ENCODE measurements around the gene ESR1. TPM values are rescaled to one million over a fixed set of nuclear protein-coding genes. Genes with fewer than 3 reads are reported as not detected.

ESR1 gene
- total RNA-seq, 1 donor from 2014 or later: 0.05 TPM

DNA sequence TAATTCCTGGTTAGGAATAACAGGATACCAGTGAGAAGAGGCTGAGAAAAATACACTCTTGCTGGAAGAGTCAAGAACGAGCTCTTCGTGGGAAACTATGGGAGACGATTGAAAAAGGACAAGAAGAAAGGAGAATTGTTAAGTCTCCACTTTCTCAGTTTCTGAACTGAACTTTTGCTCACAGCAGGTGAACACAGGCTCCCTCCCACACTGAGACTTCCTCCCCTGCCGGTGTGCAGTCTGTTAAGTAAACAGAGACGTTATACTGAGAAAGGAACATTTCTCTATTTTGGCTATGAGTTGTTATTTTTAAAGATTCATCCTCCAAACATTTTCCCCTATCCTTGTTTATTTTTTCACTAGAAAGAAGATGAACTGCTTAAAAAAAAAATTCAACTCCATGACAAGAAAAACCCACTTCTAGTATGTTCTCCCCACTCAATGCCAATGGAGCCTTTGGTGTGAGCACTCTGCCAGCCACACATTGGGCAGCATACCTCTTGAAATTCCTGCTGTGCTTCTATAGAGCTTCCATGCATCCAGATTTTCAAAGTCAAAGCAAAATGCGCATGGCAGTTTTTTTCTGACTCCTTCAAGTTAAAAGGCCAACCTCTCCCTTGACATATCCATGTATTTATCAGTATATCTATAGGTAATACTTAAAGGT is 250.5 kb downstream of the ESR1 start:
- no peaks in the 10 kb centered on the region for H3K9me3 Mint-ChIP-seq (ENCODE audit: unreplicated experiment)
- no peaks in the 10 kb centered on the region for H3K27me3 ChIP-seq (ENCODE audit: insufficient read depth, low read length)
- H2AFZ ChIP-seq (ENCODE audit: low read depth, low read length): no peak overlapping the region
- H3K79me2 ChIP-seq (ENCODE audit: insufficient read depth, low read length): no peaks in the 10 kb centered on the region
- no peak overlapping the region for H3K9ac ChIP-seq (ENCODE audit: low read length)
- H3K4me2 ChIP-seq (ENCODE audit: low read length): no peak overlapping the region
- no peaks in the 10 kb centered on the region for H3K36me3 Mint-ChIP-seq (ENCODE audit: low read depth, unreplicated experiment)
- no peak overlapping the region for H3K27ac Mint-ChIP-seq (ENCODE audit: unreplicated experiment)
- H3K4me3 Mint-ChIP-seq (ENCODE audit: unreplicated experiment): no peak overlapping the region
- H3K4me1 ChIP-seq (ENCODE audit: insufficient read depth, low read length): no peaks in the 10 kb centered on the region
- peaks cover 3% of the 10 kb centered on the region for H3K27me3 Mint-ChIP-seq (ENCODE audit: low read depth, unreplicated experiment)
- H4K20me1 ChIP-seq (ENCODE audit: insufficient read depth, low read length): no peaks in the 10 kb centered on the region
- no peak overlapping the region for H3K4me3 ChIP-seq (ENCODE audit: insufficient read depth, low read depth, low read length)
- H3K36me3 ChIP-seq (ENCODE audit: insufficient read depth, low read length): no peaks in the 10 kb centered on the region
- H3K9me3 ChIP-seq (ENCODE audit: insufficient read depth, low read depth, low read length): no peaks in the 10 kb centered on the region
- peaks cover 2% of the 10 kb centered on the region for H3K4me1 Mint-ChIP-seq (ENCODE audit: low read depth, unreplicated experiment)
- FAIRE-seq (no peak), DNase-seq (ENCODE audit: low read depth) (no peak)
- no peak overlapping the region for H3K27ac ChIP-seq (ENCODE audit: low read depth, low read length)
- TF ChIP-seq EZH2 (IDR thresholded peaks at IDR 0.05; ENCODE audit: insufficient read depth, low read length): no peak
- TF ChIP-seq, protein P1, sequence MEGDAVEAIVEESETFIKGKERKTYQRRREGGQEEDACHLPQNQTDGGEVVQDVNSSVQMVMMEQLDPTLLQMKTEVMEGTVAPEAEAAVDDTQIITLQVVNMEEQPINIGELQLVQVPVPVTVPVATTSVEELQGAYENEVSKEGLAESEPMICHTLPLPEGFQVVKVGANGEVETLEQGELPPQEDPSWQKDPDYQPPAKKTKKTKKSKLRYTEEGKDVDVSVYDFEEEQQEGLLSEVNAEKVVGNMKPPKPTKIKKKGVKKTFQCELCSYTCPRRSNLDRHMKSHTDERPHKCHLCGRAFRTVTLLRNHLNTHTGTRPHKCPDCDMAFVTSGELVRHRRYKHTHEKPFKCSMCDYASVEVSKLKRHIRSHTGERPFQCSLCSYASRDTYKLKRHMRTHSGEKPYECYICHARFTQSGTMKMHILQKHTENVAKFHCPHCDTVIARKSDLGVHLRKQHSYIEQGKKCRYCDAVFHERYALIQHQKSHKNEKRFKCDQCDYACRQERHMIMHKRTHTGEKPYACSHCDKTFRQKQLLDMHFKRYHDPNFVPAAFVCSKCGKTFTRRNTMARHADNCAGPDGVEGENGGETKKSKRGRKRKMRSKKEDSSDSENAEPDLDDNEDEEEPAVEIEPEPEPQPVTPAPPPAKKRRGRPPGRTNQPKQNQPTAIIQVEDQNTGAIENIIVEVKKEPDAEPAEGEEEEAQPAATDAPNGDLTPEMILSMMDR (IDR thresholded peaks at IDR 0.05; ENCODE audit: insufficient read depth, low read depth, low read length): no peak

DNA sequence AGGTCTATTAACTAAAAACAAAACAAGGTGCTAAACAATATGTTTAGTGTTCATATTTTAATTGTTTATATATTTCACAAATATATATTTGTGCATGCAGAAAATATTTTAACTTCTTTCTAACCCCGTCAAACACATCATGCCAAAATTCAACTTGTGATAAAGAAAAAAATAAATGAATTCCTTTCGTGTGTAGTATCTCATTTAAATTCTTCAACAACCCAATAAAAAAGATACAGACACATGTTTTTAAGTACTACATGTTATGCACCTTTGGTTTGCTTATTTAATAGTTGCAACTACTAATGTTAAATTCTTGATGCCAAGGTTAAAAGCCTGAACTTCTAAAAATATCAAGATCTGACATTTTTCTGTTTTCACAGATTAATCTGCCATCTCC is 252.4 kb downstream of the ESR1 start:
- Histone ChIP-seq H3K9ac (ENCODE audit: low read length) (no peak overlapping the region), H2AFZ (ENCODE audit: low read depth, low read length) (no peak overlapping the region), H3K36me3 (ENCODE audit: insufficient read depth, low read length) (no peaks in the 10 kb centered on the region), H3K4me3 (ENCODE audit: insufficient read depth, low read depth, low read length) (no peak overlapping the region), H3K79me2 (ENCODE audit: insufficient read depth, low read length) (no peaks in the 10 kb centered on the region), H3K27me3 (ENCODE audit: insufficient read depth, low read length) (no peaks in the 10 kb centered on the region), H3K4me1 (ENCODE audit: insufficient read depth, low read length) (no peaks in the 10 kb centered on the region), H3K4me2 (ENCODE audit: low read length) (no peak overlapping the region), H3K27ac (ENCODE audit: low read depth, low read length) (no peak overlapping the region), H4K20me1 (ENCODE audit: insufficient read depth, low read length) (no peaks in the 10 kb centered on the region), H3K9me3 (ENCODE audit: insufficient read depth, low read depth, low read length) (no peaks in the 10 kb centered on the region)
- no peak for TF ChIP-seq EZH2 (IDR thresholded peaks at IDR 0.05; ENCODE audit: insufficient read depth, low read length)
- TF ChIP-seq, protein P1 (IDR thresholded peaks at IDR 0.05; ENCODE audit: insufficient read depth, low read depth, low read length): no peak
- no peaks in the 10 kb centered on the region for H3K36me3 Mint-ChIP-seq (ENCODE audit: low read depth, unreplicated experiment)
- H3K4me3 Mint-ChIP-seq (ENCODE audit: unreplicated experiment): no peak overlapping the region
- DNase-seq (ENCODE audit: low read depth) (no peak), FAIRE-seq (no peak)
- no peak overlapping the region for H3K27ac Mint-ChIP-seq (ENCODE audit: unreplicated experiment)
- peaks cover 4% of the 10 kb centered on the region for H3K4me1 Mint-ChIP-seq (ENCODE audit: low read depth, unreplicated experiment)
- H3K27me3 Mint-ChIP-seq (ENCODE audit: low read depth, unreplicated experiment): peaks cover 6% of the 10 kb centered on the region
- peaks cover 1% of the 10 kb centered on the region for H3K9me3 Mint-ChIP-seq (ENCODE audit: unreplicated experiment)

DNA sequence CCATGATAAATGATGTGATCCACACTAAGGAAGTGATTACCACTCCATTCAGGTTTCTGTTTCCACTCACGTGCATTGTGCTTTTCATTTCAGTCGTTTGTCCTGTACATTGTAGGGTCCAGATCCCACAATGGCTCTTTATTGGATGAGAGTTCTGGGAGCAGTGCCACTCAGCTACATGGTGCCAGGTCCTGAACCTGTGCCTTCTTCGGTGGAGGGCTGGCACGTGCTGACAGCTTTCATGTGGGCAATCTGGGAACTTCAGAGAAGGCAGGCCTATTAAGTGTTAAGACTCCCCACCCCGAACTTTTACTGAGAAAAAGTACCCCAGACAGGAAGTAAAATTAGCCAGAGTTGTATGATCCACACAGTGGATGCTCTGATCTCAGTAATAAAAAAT is 255.0 kb downstream of the ESR1 start:
- Histone ChIP-seq H3K79me2 (ENCODE audit: insufficient read depth, low read length) (no peaks in the 10 kb centered on the region), H2AFZ (ENCODE audit: low read depth, low read length) (no peak overlapping the region), H3K9ac (ENCODE audit: low read length) (no peak overlapping the region), H3K4me3 (ENCODE audit: insufficient read depth, low read depth, low read length) (no peak overlapping the region), H4K20me1 (ENCODE audit: insufficient read depth, low read length) (no peaks in the 10 kb centered on the region), H3K4me1 (ENCODE audit: insufficient read depth, low read length) (no peaks in the 10 kb centered on the region), H3K27ac (ENCODE audit: low read depth, low read length) (no peak overlapping the region), H3K36me3 (ENCODE audit: insufficient read depth, low read length) (no peaks in the 10 kb centered on the region), H3K9me3 (ENCODE audit: insufficient read depth, low read depth, low read length) (no peaks in the 10 kb centered on the region), H3K4me2 (ENCODE audit: low read length) (no peak overlapping the region), H3K27me3 (ENCODE audit: insufficient read depth, low read length) (no peaks in the 10 kb centered on the region)
- Mint-ChIP-seq H3K27me3 (ENCODE audit: low read depth, unreplicated experiment) (peaks cover 6% of the 10 kb centered on the region), H3K36me3 (ENCODE audit: low read depth, unreplicated experiment) (no peaks in the 10 kb centered on the region), H3K9me3 (ENCODE audit: unreplicated experiment) (peaks cover 1% of the 10 kb centered on the region), H3K4me3 (ENCODE audit: unreplicated experiment) (no peak overlapping the region), H3K27ac (ENCODE audit: unreplicated experiment) (no peak overlapping the region), H3K4me1 (ENCODE audit: low read depth, unreplicated experiment) (peaks cover 4% of the 10 kb centered on the region)
- DNase-seq (ENCODE audit: low read depth) (no peak), FAIRE-seq (no peak)
- TF ChIP-seq, protein P1 (IDR thresholded peaks at IDR 0.05; ENCODE audit: insufficient read depth, low read depth, low read length): no peak
- no peak for TF ChIP-seq EZH2 (IDR thresholded peaks at IDR 0.05; ENCODE audit: insufficient read depth, low read length)
